ENCODE data around the gene UGT2B15. TPM values are rescaled to one million over a fixed set of nuclear protein-coding genes. Genes with fewer than 3 reads are reported as not detected.
"Not testable (repeated sequence)": the region's sequence is repeated elsewhere in the genome, so short reads cannot be mapped to it uniquely, and the experiment has no call there.

UGT2B15 gene
- total RNA-seq (under 1 TPM in 2 of 7 donors, not detected in 5; 0.46 to 0.85 TPM), polyA plus RNA-seq (under 1 TPM in 1 of 3 donors, not detected in 2; 0.11 TPM)
- long read RNA-seq, donor 1 = 0 reads
- long read RNA-seq, donor 2 = 0 reads

- H3K9me3 ChIP-seq = peaks cover 0 to 17% (median 0%) of the 10 kb centered on the region in 8 donors
- 59 to 71% (median 63%) methylated on average over 1 of the region's 1 CpG for WGBS, 5 donors
- H3K27ac ChIP-seq; DNase-seq; intact Hi-C loops (cut with DNase I; ENCODE audit: low total_unique reads); H3K4me3 ChIP-seq; H3K27me3 ChIP-seq (replicated peaks in 1 of 7); H3K36me3 ChIP-seq; H3K4me1 ChIP-seq: not testable (repeated sequence)
Measured at GRCh38 chr4:68670479-68670939, at the start of gene UGT2B15. UGT2B15 (minus strand) TSS chr4:68670652; CDS start chr4:68670618, 34 bp downstream.

- H3K27ac ChIP-seq = no peak overlapping the region
- intact Hi-C loops (cut with DNase I; ENCODE audit: low total_unique reads) = no loop called here
- DNase-seq = no peak
- no peaks in the 10 kb centered on the region for H3K4me1 ChIP-seq
- WGBS, 5 donors = 61 to 84% (median 65%) methylated on average over 2 of the region's 2 CpGs
- H3K9me3 ChIP-seq = peaks cover 0 to 11% (median 2%) of the 10 kb centered on the region in 8 donors
- no peak overlapping the region for H3K4me3 ChIP-seq
- no peak for TF ChIP-seq POLR2AphosphoS5 (IDR thresholded peaks at IDR 0.05)
- TF ChIP-seq POLR2A (IDR thresholded peaks at IDR 0.05) = no peak
- TF ChIP-seq CTCF (IDR thresholded peaks at IDR 0.05 in 8 of 11, conservative IDR thresholded peaks at IDR 0.05 in 3 of 11) = no peak
- no peaks in the 10 kb centered on the region for H3K36me3 ChIP-seq
- H3K27me3 ChIP-seq (replicated peaks in 1 of 7) = no peaks in the 10 kb centered on the region
Measured at GRCh38 chr4:68719075-68719473, 48.6 kb upstream of the UGT2B15 start.

- H3K4me3 ChIP-seq = no peak overlapping the region
- H3K36me3 ChIP-seq = no peaks in the 10 kb centered on the region
- 81 to 91% (median 83%) methylated on average over 3 of the region's 3 CpGs for WGBS, 5 donors
- H3K9me3 ChIP-seq = peaks cover 0 to 11% (median 2%) of the 10 kb centered on the region in 8 donors
- H3K27me3 ChIP-seq (replicated peaks in 1 of 7) = no peaks in the 10 kb centered on the region
- intact Hi-C loops (cut with DNase I; ENCODE audit: low total_unique reads) = no loop called here
- TF ChIP-seq POLR2AphosphoS5 (IDR thresholded peaks at IDR 0.05) (no peak), CTCF (IDR thresholded peaks at IDR 0.05 in 8 of 11, conservative IDR thresholded peaks at IDR 0.05 in 3 of 11) (no peak), POLR2A (IDR thresholded peaks at IDR 0.05) (no peak)
- no peak overlapping the region for H3K27ac ChIP-seq
- no peaks in the 10 kb centered on the region for H3K4me1 ChIP-seq
- DNase-seq = no peak
Measured at GRCh38 chr4:68718447-68719074, 48.1 kb upstream of the UGT2B15 start.

- Histone ChIP-seq H3K27me3 (replicated peaks in 1 of 7) (no peaks in the 10 kb centered on the region), H3K4me1 (no peaks in the 10 kb centered on the region), H3K27ac (no peak overlapping the region), H3K9me3 (peaks cover 0 to 11% (median 2%) of the 10 kb centered on the region in 8 donors), H3K36me3 (no peaks in the 10 kb centered on the region), H3K4me3 (no peak overlapping the region)
- TF ChIP-seq CTCF (IDR thresholded peaks at IDR 0.05 in 8 of 11, conservative IDR thresholded peaks at IDR 0.05 in 3 of 11) = no peak
- TF ChIP-seq POLR2AphosphoS5 (IDR thresholded peaks at IDR 0.05) = no peak
- TF ChIP-seq POLR2A (IDR thresholded peaks at IDR 0.05) = no peak
- DNase-seq = no peak
- 70 to 89% (median 82%) methylated on average over 1 of the region's 1 CpG for WGBS, 5 donors
- intact Hi-C loops (cut with DNase I; ENCODE audit: low total_unique reads) = no loop called here
Measured at GRCh38 chr4:68717999-68718398, 47.5 kb upstream of the UGT2B15 start.
